CD4-positive, alpha-beta T cell (primary cell): ENCODE results near the gene OR52H1. TPM values are rescaled to one million over a fixed set of nuclear protein-coding genes. Genes with fewer than 3 reads are reported as not detected.

Experiments
- ATAC-seq: fragments of 200-7000 bp; cut with Tn5 transposase; one replicate; pipeline ENCODE4 v1.10.0; 2022; ENCODE audit warnings: mild to moderate bottlenecking; ENCODE audit not compliant: poor library complexity
- CTCF ChIA-PET: fragments of 350-600 bp; sonication (Branson Sonifier 250); formaldehyde crosslinking; loops from one replicate; lab custom pipeline; 2021; ENCODE audit warnings: antibody characterized with exemption, inconsistent platforms; lab: Charles Lee
- POLR2A ChIA-PET: fragments of 350-600 bp; sonication (Branson Sonifier 250); formaldehyde crosslinking; loops from one replicate; lab custom pipeline; 2021; ENCODE audit warnings: antibody characterized with exemption, inconsistent platforms; lab: Charles Lee
- DNase-seq, 14 experiments: peaks; one replicate each; pipeline ENCODE4 v3.0.0-alpha.2; 2013 to 2020; ENCODE audit warnings: mixed read lengths in 2 of 14
- H3K27ac ChIP-seq, 2 donors: one replicate each; pipeline versions ENCODE4 v1.5.1 to v1.7.0; 2013; ENCODE audit warnings: low read length in 2 of 2, low read depth in 1 of 2, mild to moderate bottlenecking in 1 of 2
- H3K27me3 ChIP-seq, 2 experiments: 1 replicate in 1 of 2; 2 replicates in 1 of 2; pipeline versions ENCODE4 v1.6.1 to v1.7.0; 2013; ENCODE audit warnings: low read length in 2 of 2, control low read depth in 1 of 2, mild to moderate bottlenecking in 1 of 2, moderate library complexity in 1 of 2; ENCODE audit not compliant: insufficient read depth in 2 of 2, control insufficient read depth in 1 of 2
- H3K36me3 ChIP-seq: one replicate; pipeline ENCODE4 v1.6.1; 2013; ENCODE audit warnings: low read length, control low read depth; ENCODE audit not compliant: insufficient read depth
- H3K4me1 ChIP-seq: one replicate; pipeline ENCODE4 v1.6.1; 2013; ENCODE audit warnings: low read length, control low read depth; ENCODE audit not compliant: insufficient read depth
- H3K4me3 ChIP-seq: one replicate; pipeline ENCODE4 v1.5.1; 2013; ENCODE audit warnings: mild to moderate bottlenecking, low read length, moderate library complexity
- H3K9me3 ChIP-seq, 2 experiments: 1 replicate in 1 of 2; 2 replicates in 1 of 2; pipeline versions ENCODE4 v1.6.1 to v1.7.0; 2013; ENCODE audit warnings: low read length in 2 of 2, mild to moderate bottlenecking in 2 of 2, control low read depth in 1 of 2, moderate library complexity in 1 of 2; ENCODE audit not compliant: control insufficient read depth in 1 of 2, insufficient read depth in 1 of 2
- H3K27ac Mint-ChIP-seq: one replicate; pipeline ENCODE4 v1.8.0; 2020; ENCODE audit warnings: mixed read lengths
- H3K27me3 Mint-ChIP-seq: one replicate; pipeline ENCODE4 v1.8.0; 2021; ENCODE audit warnings: mixed read lengths
- H3K36me3 Mint-ChIP-seq: one replicate; pipeline ENCODE4 v1.8.0; 2021; ENCODE audit warnings: low read depth, mixed read lengths
- H3K4me1 Mint-ChIP-seq: one replicate; pipeline ENCODE4 v1.8.0; 2021; ENCODE audit warnings: low read depth, mixed read lengths
- H3K4me3 Mint-ChIP-seq: one replicate; pipeline ENCODE4 v1.8.0; 2020; ENCODE audit warnings: mild to moderate bottlenecking, mixed read lengths
- H3K9me3 Mint-ChIP-seq: one replicate; pipeline ENCODE4 v1.8.0; 2020; ENCODE audit warnings: mixed read lengths
- CTCF ChIP-seq: fragments of 200-600 bp; IDR thresholded peaks from one replicate; pipeline ENCODE4 v1.8.0; 2022; ENCODE audit warnings: antibody characterized with exemption, mild to moderate bottlenecking
- intact Hi-C, 2 experiments: fragments of 100-400 bp; cut with DNase I in 1 of 2; cut with micrococcal nuclease in 1 of 2; formaldehyde crosslinking; loops; one replicate each; pipeline versions ENCODE4 v1.15.1 to v1.9.0; 2023 to 2025; cut with DNase I, micrococcal nuclease
- total RNA-seq, 174 experiments: library from RNA in 2 of 174; stranded (reverse) in 2 of 174; gene quantifications; one replicate each; pipeline ENCODE4 v1.2.3 and lab custom pipeline; 2021 to 2026

OR52H1 gene
- total RNA-seq, 2 experiments from 2014 or later = 0.22 TPM; not detected in 1

GRCh38 chr11:5575152-5575551 is 26.8 kb upstream of the OR52H1 start:
- no peak for DNase-seq
- no peaks in the 10 kb centered on the region for H3K9me3 Mint-ChIP-seq
- H3K4me1 Mint-ChIP-seq = no peaks in the 10 kb centered on the region
- no peaks in the 10 kb centered on the region for H3K4me1 ChIP-seq
- H3K27ac ChIP-seq = no peak overlapping the region
- no peak for ATAC-seq
- H3K36me3 Mint-ChIP-seq = no peaks in the 10 kb centered on the region
- CTCF ChIA-PET = no interaction called here
- no peak for TF ChIP-seq CTCF
- H3K27me3 Mint-ChIP-seq = no peaks in the 10 kb centered on the region
- H3K27ac Mint-ChIP-seq = no peak overlapping the region
- H3K36me3 ChIP-seq = no peaks in the 10 kb centered on the region
- H3K27me3 ChIP-seq = peaks cover 0 to 4% of the 10 kb centered on the region in 2 experiments
- no peak overlapping the region for H3K4me3 ChIP-seq
- intact Hi-C loops = no loop called here
- no peaks in the 10 kb centered on the region for H3K9me3 ChIP-seq
- POLR2A ChIA-PET = no interaction called here
- no peak overlapping the region for H3K4me3 Mint-ChIP-seq

GRCh38 chr11:5574654-5575053 is 26.3 kb upstream of the OR52H1 start:
- Histone ChIP-seq H3K4me1 (no peaks in the 10 kb centered on the region), H3K27ac (no peak overlapping the region), H3K9me3 (no peaks in the 10 kb centered on the region), H3K4me3 (no peak overlapping the region), H3K36me3 (no peaks in the 10 kb centered on the region), H3K27me3 (peaks cover 0 to 4% of the 10 kb centered on the region in 2 experiments)
- DNase-seq = no peak
- Mint-ChIP-seq H3K4me3 (no peak overlapping the region), H3K27me3 (no peaks in the 10 kb centered on the region), H3K27ac (no peak overlapping the region), H3K4me1 (no peaks in the 10 kb centered on the region), H3K36me3 (no peaks in the 10 kb centered on the region), H3K9me3 (no peaks in the 10 kb centered on the region)
- POLR2A ChIA-PET = no interaction called here
- no peak for ATAC-seq
- intact Hi-C loops = no loop called here
- TF ChIP-seq CTCF = no peak
- CTCF ChIA-PET = no interaction called here

- CTCF ChIA-PET = no interaction called here
- no peak for ATAC-seq
- intact Hi-C loops = loop anchor here in 1 of 2 experiments (10.0 kb wide), 1 partner anchor 1810 kb away; no protein-coding TSS in a partner anchor
Observed at GRCh38 chr11:5564259-5565019, 16.1 kb upstream of the OR52H1 start.

More at GRCh38 chr11:5564259-5565019, 16.1 kb upstream of the OR52H1 start:
- Histone ChIP-seq H3K27me3 (no peaks in the 10 kb centered on the region), H3K4me3 (no peak overlapping the region), H3K27ac (no peak overlapping the region), H3K36me3 (no peaks in the 10 kb centered on the region), H3K4me1 (no peaks in the 10 kb centered on the region), H3K9me3 (no peaks in the 10 kb centered on the region)
- TF ChIP-seq CTCF = no peak
- H3K4me1 Mint-ChIP-seq = peaks cover 6% of the 10 kb centered on the region
- H3K9me3 Mint-ChIP-seq = no peaks in the 10 kb centered on the region
- DNase-seq = no peak
- H3K27ac Mint-ChIP-seq = no peak overlapping the region
- POLR2A ChIA-PET = no interaction called here
- no peaks in the 10 kb centered on the region for H3K36me3 Mint-ChIP-seq
- no peaks in the 10 kb centered on the region for H3K27me3 Mint-ChIP-seq
- no peak overlapping the region for H3K4me3 Mint-ChIP-seq
